HFF-Myc (cell line): ENCODE measurements around the gene NDRG2.

Experiments used
- DNase-seq: peaks from one replicate; pipeline ENCODE4 v3.0.0-alpha.2; 2011; ENCODE audit warnings: low read depth; ENCODE audit errors: extremely low read depth
- H3K4me3 ChIP-seq: replicated peaks from 2 replicates; pipeline ENCODE4 v1.5.1; 2011; ENCODE audit warnings: low read depth, mild to moderate bottlenecking, control low read depth, low read length
- TF ChIP-seq, protein P1 (sequence below): IDR thresholded peaks from 2 replicates; pipeline ENCODE4 v1.5.1; 2012; ENCODE audit warnings: mild to moderate bottlenecking, low read depth, low read length, control low read depth; ENCODE audit errors: missing control alignments

NDRG2 gene

DNA sequence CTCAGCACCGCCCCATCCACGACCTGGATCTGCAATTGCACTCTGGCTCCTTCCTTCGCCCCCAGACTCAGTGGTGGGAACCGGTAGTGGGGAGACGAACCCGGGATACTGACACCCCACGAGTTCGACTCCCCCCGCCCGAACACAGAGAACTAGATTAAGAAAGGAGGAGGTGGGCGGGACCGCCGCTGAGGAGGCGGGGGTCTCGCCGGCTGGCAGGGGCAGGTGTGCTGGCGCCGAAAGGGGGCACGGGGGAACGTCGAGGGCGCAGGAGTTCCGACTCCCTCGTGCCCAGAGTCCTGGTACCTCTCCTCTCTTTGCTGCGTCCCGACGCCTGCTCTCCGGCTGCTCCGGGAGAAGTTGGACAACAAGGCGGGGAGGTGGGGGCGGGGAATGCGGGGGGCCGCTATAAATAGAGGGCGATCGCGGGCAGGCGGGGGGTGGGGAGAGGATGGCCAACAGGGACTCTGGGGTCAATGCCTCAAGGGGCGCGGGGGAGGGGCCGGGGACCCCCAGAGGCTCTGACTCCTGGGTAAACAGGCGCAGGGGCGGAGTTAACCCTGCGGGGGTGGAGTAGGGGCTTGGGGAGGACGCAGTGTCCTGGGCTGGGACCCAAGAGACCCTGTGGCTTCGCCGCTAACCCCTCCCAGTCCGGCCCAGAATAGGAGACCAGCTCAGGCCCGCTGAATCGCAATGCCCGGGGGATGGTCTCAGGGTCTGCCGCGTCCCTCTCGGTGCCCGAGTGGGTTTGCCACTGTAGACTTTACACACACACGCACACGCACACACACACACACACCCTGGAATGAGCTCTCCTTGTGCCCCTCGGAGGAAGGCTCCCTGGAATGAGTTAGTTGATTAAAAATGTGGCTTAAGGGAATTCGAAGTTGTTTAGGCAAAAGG, 761 bp upstream of the NDRG2 start:
- TF ChIP-seq, protein P1, sequence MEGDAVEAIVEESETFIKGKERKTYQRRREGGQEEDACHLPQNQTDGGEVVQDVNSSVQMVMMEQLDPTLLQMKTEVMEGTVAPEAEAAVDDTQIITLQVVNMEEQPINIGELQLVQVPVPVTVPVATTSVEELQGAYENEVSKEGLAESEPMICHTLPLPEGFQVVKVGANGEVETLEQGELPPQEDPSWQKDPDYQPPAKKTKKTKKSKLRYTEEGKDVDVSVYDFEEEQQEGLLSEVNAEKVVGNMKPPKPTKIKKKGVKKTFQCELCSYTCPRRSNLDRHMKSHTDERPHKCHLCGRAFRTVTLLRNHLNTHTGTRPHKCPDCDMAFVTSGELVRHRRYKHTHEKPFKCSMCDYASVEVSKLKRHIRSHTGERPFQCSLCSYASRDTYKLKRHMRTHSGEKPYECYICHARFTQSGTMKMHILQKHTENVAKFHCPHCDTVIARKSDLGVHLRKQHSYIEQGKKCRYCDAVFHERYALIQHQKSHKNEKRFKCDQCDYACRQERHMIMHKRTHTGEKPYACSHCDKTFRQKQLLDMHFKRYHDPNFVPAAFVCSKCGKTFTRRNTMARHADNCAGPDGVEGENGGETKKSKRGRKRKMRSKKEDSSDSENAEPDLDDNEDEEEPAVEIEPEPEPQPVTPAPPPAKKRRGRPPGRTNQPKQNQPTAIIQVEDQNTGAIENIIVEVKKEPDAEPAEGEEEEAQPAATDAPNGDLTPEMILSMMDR: no peak
- peak overlapping the region; percentile 34 for H3K4me3 ChIP-seq
- no peak for DNase-seq

DNA sequence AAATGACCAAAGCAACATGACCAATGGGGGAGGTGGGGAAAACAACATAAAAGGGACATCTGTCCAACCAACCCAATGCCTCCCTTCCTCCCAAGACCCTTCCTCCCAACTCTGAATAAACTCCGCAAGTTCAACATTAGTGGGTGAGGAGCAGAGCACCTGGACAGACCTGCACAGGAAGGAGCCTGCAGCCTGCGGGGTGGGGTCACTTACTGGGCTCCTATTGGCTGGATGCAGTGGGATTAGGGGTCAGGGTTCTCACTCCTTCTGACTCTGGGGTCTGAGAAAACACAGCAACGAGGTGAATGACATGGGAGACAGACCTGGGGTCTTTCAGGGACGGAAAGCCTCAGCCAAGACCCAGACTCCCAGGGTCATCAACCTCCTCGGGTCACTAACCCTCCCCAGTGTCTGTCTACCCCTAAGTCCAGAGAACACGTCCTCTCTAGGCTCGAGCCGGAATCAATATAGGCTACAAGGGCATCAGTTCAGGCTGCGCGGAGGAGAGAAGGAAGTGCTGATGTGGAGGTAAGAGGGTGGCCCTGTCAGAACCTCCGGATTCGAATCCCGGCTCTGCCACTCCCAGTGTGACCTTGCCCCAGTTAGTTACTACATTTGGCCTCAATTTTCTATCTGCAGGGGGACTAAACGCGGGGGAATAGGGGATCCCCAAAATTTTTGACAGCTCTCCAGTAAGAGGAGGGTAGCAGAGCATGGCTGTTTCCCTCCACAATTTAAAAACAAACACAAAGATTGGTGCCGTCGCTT, 860 bp downstream of the NDRG2 start:
- no peak for DNase-seq
- TF ChIP-seq, protein P1: no peak
- peak overlapping the region; percentile 34 for H3K4me3 ChIP-seq

DNA sequence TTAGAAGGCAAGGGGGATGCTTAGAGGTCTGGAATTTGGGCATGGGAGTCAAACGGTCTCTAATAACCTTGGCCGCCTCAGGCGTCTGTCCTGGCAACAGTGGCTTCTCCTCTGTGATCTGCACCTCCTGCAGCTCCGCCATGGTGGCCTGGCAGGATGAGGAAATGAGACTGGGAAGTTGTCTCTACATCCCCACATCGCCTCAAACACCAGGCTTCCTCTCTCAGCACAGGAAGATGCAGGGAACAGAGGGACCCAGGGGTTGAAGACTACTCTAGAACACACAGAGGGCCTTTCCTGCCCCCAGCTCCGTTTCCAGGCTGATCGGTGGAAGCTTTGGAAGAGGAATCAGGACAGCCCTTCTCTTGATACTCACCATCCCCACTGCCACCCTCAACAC, 1.7 kb downstream of the NDRG2 start:
- H3K4me3 ChIP-seq: no peak overlapping the region
- no peak for DNase-seq
- TF ChIP-seq, protein P1: no peak

DNA sequence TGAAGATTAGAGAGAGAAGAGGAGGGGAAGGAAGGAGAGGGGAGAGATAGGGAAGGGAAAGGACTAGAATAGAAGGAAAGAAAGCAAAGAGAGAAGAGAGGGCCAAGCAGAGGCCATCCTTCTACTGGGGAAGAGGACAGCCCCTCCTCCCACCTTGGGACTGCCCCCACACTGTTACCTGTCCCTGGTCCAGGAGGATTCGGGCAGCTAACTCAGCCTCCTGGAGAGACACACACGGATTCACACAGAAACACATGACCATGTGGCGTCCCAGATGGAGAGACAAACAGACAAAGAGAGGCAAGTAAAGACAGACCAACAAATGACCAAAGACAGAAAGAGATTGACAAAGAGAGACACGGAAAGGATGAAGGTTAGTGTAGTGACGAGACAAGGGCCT, 2.2 kb downstream of the NDRG2 start:
- TF ChIP-seq, protein P1: no peak
- no peak overlapping the region for H3K4me3 ChIP-seq

DNA sequence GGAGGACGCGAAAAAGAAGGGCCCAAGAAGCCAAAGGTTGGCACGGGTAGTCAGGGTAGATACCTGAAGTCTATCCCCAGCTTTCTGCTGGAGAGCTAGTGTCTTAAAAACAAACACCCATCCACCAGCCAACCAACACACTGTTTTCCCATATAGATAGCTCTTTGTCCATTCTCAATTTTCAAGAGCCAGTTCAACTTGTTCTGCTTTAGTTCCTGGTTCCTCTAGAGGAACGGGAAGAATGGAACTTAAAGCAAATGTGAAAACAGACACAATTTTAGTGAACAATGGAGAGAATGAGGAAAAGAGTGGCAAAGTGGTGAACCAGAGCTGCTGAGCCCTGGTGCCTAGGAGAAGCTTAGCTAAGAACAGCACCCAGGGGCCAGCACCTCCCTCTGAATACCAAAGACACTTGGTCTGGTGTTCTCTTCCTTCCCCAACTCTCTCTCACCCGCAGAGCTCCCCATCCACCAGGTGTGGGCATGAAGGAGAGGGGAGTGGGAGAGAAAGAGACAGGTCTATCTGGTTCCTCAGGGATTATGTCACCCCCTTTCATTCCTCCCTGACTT, 3.8 kb downstream of the NDRG2 start:
- TF ChIP-seq, protein P1: no peak
- H3K4me3 ChIP-seq: no peak overlapping the region
- no peak for DNase-seq

More for the DNA sequence above, 2.2 kb downstream of the NDRG2 start:
- DNase-seq: no peak

GRCh38 chr14:21019366-21019765, 5.5 kb downstream of the NDRG2 start:
- no peak overlapping the region for H3K4me3 ChIP-seq
- no peak for DNase-seq
- TF ChIP-seq, protein P1: no peak
